22Rv1 (cell line): ENCODE data around the gene ERCC6.

ENCODE experiments used
- H3K27ac ChIP-seq: fragments of 450-650 bp; 2 replicates; pipeline ENCODE4 v1.5.1; 2017
- CTCF ChIP-seq: fragments of 450-650 bp; IDR thresholded peaks from 2 replicates; pipeline ENCODE4 v1.5.1; 2017; ENCODE audit warnings: mild to moderate bottlenecking
- ZFX ChIP-seq: fragments of 450-650 bp; IDR thresholded peaks from 2 replicates; pipeline ENCODE4 v1.6.1; 2017; ENCODE audit warnings: antibody characterized with exemption, borderline replicate concordance

ERCC6 gene

GRCh38 chr10:49562893-49563292, 24.0 kb upstream of the ERCC6 start:
- H3K27ac ChIP-seq, result no peak overlapping the region
- no peak for TF ChIP-seq ZFX
- TF ChIP-seq CTCF, result no peak

- H3K27ac ChIP-seq, result no peak overlapping the region
- no peak for TF ChIP-seq CTCF
- no peak for TF ChIP-seq ZFX
These were observed 21.6 kb upstream of the ERCC6 start for GRCh38 chr10:49560526-49560925.

DNA sequence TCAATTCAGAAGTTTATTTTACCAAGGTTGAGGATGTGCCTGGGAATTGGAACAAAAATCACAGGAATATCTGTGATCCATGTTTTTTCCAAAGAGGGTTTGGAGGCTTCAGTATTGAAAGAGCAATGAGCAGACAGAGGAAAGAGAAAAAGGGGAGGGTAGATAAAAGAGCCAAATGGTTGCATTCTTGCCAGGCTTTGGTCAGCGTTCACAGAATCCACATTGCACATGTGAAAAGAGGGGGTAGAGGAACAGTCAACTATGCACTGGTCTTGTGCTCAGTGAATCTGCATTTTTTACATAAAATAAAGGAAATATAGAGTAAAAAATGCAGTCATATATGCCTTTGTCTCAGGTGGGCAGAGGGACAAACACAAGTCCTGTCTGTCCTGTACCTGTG, 20.6 kb upstream of the ERCC6 start:
- TF ChIP-seq ZFX, result no peak
- no peak for TF ChIP-seq CTCF
- H3K27ac ChIP-seq, result no peak overlapping the region

DNA sequence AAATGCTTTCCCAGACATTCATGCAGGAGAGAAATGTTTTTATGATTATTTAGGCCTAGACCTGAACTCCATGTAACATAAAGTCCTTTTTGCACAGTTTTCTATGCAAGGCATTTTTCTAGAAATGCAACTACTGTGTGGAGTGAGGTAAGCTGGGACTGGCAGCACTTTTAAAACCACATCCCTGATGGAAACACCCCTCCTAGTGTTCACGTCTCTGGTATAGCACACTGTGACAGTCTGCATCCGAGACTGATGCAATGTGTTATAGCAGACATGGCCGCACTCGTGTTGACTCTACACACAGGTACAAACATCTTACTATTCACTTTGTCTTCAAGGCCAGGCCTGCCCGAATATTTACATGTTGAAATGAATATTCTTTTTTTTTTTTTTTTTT, 19.3 kb upstream of the ERCC6 start:
- H3K27ac ChIP-seq, result no peak overlapping the region
- TF ChIP-seq ZFX (no peak), CTCF (no peak)

DNA sequence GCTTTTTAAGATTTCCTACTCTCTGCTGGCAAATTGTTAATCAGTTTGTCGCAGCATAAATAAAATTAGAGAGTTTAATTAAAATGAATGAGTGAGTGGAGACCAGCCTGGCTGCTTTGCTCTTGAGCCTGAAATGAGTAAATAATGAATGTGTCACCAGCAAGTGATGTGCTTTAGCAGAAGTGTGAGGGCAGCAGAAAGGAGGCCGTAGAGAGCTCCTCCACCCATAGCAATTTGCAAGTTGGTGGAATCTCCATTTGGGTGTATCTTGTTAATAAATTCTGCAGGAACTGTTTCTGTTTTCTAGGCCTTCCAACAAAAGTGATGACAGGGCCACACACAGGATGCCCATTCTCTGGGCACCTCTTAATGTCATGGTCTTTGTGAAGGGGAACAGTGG, 18.8 kb upstream of the ERCC6 start:
- H3K27ac ChIP-seq, result no peak overlapping the region
- TF ChIP-seq CTCF, result no peak
- no peak for TF ChIP-seq ZFX

- no peak overlapping the region for H3K27ac ChIP-seq
- TF ChIP-seq ZFX (no peak), CTCF (no peak)
These were observed 17.8 kb upstream of the ERCC6 start for GRCh38 chr10:49556723-49557122.

GRCh38 chr10:49552277-49552676, 13.4 kb upstream of the ERCC6 start:
- no peak overlapping the region for H3K27ac ChIP-seq
- TF ChIP-seq CTCF, result no peak
- TF ChIP-seq ZFX, result no peak
